Nucleus accumbens (tissue), 56 donors: ENCODE results near the gene DCDC2.
A peak's percentile ranks its signal among the peaks of the same experiment; 100 is the strongest.
"Not testable (repeated sequence)": the region's sequence is repeated elsewhere in the genome, so short reads cannot be mapped to it uniquely, and the experiment has no call there.

Experiments
- DNase-seq, 56 donors: peaks; one replicate each; lab custom pipeline; 2025; lab: John Stamatoyannopoulos, UW

DCDC2 gene

GRCh38 chr6:24157886-24158285 is 200.0 kb downstream of the DCDC2 start:
- DNase-seq: no peak

DNA sequence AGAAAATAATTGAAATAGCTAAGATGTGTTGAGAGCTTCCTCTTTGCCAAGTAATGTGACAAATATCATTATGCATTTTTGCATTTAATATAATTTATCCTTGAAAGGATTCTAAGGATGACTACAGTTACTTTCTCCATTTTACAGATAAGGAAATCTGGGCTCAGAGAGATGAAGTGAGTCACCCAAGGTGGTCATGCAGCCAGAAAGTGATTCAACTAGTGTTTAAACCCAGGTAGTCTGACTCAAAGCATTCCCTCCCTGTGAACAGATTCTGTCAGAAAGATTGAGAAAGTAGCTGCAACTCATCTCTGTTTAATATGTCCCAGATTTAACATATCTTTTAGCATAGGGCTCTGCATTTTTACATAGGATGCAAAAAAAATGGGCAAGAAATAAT is 203.7 kb downstream of the DCDC2 start:
- DNase-seq: peak in 1 of 56 donors; percentile 30

- DNase-seq: no peak
Measured at GRCh38 chr6:24152014-24152413, 205.8 kb downstream of the DCDC2 start.

GRCh38 chr6:24149836-24150235 is 208.0 kb downstream of the DCDC2 start:
- no peak for DNase-seq

DNA sequence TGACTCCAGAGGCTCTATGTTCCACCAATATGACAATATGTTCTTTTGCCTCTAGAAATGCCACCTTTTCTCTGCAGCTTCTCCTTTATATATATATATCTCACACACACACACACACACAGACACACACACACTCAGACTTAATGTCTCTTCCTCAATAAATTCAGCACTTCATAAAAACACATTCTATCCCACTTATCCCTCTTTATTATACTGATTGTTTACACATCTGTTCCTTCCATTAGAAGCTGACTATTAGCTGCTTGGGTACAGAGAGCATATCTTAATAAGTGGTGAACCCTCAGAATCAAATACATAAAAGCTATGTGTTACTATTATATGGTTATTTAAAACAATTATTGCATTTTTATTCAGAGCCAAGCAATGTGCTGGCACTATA is 208.6 kb downstream of the DCDC2 start:
- DNase-seq: no peak

DNA sequence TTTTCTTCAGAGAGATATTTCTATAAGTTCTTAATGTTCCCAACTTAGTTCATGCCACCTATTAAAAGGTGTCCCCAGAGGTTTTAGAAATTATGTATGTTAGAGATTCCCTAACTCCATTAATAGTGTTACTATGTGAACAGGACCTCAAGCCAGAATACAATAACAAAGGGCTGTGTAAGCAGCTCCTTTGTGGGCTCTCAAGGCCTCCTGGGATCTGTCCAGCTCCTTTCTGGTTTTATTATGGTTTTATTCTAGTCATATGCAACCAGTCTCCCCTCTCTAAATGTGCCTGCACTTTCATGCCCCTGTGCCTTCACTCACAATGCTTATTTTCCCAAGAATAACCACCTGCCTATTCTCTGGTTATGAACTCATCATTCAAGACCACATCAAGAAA is 209.2 kb downstream of the DCDC2 start:
- DNase-seq: no peak

DNA sequence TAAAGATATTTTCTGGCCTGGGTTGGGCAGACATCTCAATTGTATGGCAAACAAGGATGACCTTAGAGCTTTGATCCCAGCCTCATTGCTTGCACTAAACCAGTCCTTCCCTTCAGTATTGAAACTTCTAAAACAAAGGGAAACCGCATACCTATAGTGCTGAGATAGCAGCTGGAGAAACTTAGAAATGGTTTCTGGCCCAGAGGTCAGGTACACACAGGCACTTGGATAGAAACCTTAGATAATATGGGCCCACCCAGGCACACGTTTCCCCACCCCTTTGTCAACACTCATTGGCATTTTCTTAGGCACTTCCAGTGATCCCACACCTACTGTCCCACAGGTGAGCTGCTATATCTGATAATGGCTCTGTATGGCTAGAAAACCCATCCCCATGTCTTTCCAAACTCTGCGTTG is 209.7 kb downstream of the DCDC2 start:
- DNase-seq: no peak

GRCh38 chr6:24147511-24148153 is 210.2 kb downstream of the DCDC2 start:
- peak in 1 of 56 donors; percentile 27 for DNase-seq

GRCh38 chr6:24146871-24147270 is 211.0 kb downstream of the DCDC2 start:
- no peak for DNase-seq

DNA sequence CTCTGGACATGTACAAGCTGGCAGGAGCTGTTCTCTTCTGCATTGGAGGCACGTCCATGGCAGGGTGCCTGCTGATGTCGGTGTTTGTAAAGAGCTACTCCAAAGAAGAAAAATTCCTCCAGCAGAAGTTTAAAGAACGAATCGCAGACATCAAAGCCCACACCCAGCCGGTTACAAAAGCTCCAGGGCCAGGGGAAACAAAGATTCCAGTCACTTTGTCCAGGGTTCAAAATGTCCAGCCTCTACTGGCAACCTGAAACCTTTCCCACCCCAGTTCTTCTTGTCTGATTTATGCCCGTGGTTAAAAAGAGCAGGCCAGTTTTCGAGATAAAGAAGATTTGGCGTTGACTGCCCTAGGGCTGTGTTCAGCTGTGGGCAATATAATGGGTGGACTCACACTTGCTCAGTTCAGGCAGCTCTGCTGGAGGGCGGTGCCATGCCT is 212.1 kb downstream of the DCDC2 start:
- peak in 2 of 56 donors; percentile 8 to 34 for DNase-seq

GRCh38 chr6:24142733-24143132 is 215.1 kb downstream of the DCDC2 start:
- not testable (repeated sequence) for DNase-seq

GRCh38 chr6:24140591-24140990 is 217.3 kb downstream of the DCDC2 start:
- peak in 35 of 56 donors; percentile 1 to 65 (median 25) for DNase-seq

DNA sequence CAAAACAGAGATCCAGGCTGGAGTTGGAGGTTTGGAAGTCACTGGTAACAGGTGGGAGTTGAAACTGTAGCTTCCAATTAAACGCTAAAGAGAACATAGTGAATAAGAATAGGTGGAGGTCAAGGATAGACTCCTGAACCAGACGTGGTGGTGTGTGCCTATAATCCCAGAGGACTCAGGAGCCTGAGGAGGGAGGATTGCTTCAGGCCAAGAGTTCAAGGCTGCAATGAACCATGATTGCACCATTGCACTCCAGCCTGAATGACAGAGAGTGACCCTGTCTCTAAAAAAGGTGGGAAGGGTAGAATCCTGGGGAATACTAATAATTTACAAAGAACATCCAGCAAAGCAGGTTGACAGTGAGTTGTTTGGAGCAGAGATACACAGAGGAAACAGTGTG is 218.2 kb downstream of the DCDC2 start:
- DNase-seq: no peak

- no peak for DNase-seq
Measured at GRCh38 chr6:24139080-24139479, 218.8 kb downstream of the DCDC2 start.

DNA sequence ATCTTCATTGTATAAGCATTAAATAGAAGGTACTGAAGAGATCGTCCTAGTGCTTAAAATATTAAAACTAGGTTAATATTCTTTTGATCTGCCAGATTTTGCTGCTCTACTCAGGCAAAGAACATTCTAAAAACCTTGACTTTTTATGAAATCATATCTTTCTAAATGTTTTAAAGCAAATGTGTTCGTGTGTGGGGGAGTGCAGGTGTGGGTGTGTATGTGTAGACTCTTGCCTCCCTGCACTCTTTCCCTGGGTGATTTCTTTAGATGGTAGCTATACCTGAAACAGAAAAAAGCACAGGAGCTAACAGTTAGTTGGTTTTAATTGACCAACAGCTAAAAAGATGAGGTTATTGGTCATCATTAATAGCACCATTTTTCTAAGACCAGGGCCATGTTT is 226.1 kb downstream of the DCDC2 start:
- peak in 4 of 56 donors; percentile 25 to 54 (median 38) for DNase-seq

GRCh38 chr6:24127316-24127715 is 230.5 kb downstream of the DCDC2 start:
- no peak for DNase-seq

GRCh38 chr6:24126586-24127192 is 231.2 kb downstream of the DCDC2 start:
- DNase-seq: peak in 24 of 56 donors; percentile 6 to 64 (median 20)

- DNase-seq: peak in 46 of 56 donors; percentile 11 to 79 (median 46)
Measured at GRCh38 chr6:24125980-24126379, 231.9 kb downstream of the DCDC2 start, which contains the start of gene NRSN1. TSS of gene NRSN1 (plus strand) at chr6:24126215. CDS start at chr6:24134328, 8,113 bp downstream.

- DNase-seq: peak in 2 of 56 donors; percentile 3 to 4
Measured at GRCh38 chr6:24122139-24122538, 235.7 kb downstream of the DCDC2 start.
